ENCODE results near the gene HDAC4. TPM values are rescaled to one million over a fixed set of nuclear protein-coding genes. Genes with fewer than 3 reads are reported as not detected.

The HDAC4 gene
- total and polyA plus RNA-seq, 9 of the 15 experiments (the other 6 are each of a cell fraction or from before 2014, with no cell fraction given): 0.11 to 20.2 (median 4.0) TPM

DNA sequence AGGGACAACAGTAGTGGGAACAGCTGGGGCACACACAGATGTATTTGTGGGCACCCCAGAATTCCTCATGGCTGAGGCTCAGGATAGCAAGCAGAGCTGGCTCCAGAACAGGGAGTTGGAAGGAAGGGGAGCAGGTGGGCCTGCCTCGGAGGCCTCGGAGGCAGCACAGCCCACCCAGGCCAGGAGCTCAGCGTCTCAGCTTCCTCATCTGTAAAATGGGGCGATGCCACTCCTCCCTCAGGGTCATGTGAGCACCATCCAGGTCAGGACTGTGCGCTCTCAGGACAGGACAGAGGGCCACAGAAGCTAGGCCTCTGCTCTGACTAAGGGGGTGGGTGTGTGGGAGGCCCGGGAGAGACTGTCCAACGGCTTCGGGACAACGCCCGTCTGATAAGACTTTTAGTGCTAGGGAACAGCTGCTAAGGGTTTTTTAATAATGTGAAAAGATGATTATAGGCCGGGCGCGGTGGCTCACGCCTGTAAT is 106.2 kb downstream of the HDAC4 start (continued):
- TF ChIP-seq CBX8 (IDR thresholded peaks at IDR 0.05; ENCODE audit: borderline replicate concordance, extremely low read depth, low read depth, low read length, poor library complexity, severe bottlenecking) (no peak), ADNP (tag; IDR thresholded peaks at IDR 0.05) (peak; percentile 98), HDAC6 (IDR thresholded peaks at IDR 0.05; ENCODE audit: low read depth, low read length) (no peak), ATF7 (IDR thresholded peaks at IDR 0.05) (peak; percentile 27; the same call in 1 of the 2 replicates), ATF1 (CRISPR knock-in tag; IDR thresholded peaks at IDR 0.05) (no peak), ATF1 (tag; IDR thresholded peaks at IDR 0.05) (no peak), L3MBTL2 (IDR thresholded peaks at IDR 0.05) (peak; percentile 24; the same call in 1 of the 2 replicates), TEAD4 (IDR thresholded peaks at IDR 0.05; ENCODE audit: low read length) (no peak), TEAD4 (CRISPR knock-in tag; IDR thresholded peaks at IDR 0.05; ENCODE audit: borderline replicate concordance) (no peak), NCOR1 (IDR thresholded peaks at IDR 0.05) (peak; percentile 32; the same call in 1 of the 2 replicates), ZBTB7A (IDR thresholded peaks at IDR 0.05; ENCODE audit: borderline replicate concordance, control insufficient read depth, low read depth, low read length) (no peak), ZNF444 (CRISPR knock-in tag; IDR thresholded peaks at IDR 0.05) (no peak), ZNF668 (CRISPR knock-in tag; IDR thresholded peaks at IDR 0.05) (no peak), ELF1 (tag; IDR thresholded peaks at IDR 0.05) (no peak), ZFX (CRISPR knock-in tag; IDR thresholded peaks at IDR 0.05) (peak; percentile 91), CTBP1 (IDR thresholded peaks at IDR 0.05; ENCODE audit: borderline replicate concordance) (peak; percentile 8; the same call in 1 of the 2 replicates)
- TF ChIP-seq, protein P1, sequence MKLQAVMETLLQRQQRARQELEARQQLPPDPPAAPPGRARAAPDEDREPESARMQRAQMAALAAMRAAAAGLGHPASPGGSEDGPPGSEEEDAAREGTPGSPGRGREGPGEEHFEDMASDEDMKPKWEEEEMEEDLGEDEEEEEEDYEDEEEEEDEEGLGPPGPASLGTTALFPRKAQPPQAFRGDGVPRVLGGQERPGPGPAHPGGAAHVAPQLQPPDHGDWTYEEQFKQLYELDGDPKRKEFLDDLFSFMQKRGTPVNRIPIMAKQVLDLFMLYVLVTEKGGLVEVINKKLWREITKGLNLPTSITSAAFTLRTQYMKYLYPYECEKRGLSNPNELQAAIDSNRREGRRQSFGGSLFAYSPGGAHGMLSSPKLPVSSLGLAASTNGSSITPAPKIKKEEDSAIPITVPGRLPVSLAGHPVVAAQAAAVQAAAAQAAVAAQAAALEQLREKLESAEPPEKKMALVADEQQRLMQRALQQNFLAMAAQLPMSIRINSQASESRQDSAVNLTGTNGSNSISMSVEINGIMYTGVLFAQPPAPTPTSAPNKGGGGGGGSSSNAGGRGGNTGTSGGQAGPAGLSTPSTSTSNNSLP (IDR thresholded peaks at IDR 0.05; ENCODE audit: borderline replicate concordance, low read depth, low read length): no peak
- TF ChIP-seq, protein P2, sequence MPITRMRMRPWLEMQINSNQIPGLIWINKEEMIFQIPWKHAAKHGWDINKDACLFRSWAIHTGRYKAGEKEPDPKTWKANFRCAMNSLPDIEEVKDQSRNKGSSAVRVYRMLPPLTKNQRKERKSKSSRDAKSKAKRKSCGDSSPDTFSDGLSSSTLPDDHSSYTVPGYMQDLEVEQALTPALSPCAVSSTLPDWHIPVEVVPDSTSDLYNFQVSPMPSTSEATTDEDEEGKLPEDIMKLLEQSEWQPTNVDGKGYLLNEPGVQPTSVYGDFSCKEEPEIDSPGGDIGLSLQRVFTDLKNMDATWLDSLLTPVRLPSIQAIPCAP (CRISPR knock-in tag; IDR thresholded peaks at IDR 0.05; ENCODE audit: borderline replicate concordance): no peak
- TF ChIP-seq, protein P3, sequence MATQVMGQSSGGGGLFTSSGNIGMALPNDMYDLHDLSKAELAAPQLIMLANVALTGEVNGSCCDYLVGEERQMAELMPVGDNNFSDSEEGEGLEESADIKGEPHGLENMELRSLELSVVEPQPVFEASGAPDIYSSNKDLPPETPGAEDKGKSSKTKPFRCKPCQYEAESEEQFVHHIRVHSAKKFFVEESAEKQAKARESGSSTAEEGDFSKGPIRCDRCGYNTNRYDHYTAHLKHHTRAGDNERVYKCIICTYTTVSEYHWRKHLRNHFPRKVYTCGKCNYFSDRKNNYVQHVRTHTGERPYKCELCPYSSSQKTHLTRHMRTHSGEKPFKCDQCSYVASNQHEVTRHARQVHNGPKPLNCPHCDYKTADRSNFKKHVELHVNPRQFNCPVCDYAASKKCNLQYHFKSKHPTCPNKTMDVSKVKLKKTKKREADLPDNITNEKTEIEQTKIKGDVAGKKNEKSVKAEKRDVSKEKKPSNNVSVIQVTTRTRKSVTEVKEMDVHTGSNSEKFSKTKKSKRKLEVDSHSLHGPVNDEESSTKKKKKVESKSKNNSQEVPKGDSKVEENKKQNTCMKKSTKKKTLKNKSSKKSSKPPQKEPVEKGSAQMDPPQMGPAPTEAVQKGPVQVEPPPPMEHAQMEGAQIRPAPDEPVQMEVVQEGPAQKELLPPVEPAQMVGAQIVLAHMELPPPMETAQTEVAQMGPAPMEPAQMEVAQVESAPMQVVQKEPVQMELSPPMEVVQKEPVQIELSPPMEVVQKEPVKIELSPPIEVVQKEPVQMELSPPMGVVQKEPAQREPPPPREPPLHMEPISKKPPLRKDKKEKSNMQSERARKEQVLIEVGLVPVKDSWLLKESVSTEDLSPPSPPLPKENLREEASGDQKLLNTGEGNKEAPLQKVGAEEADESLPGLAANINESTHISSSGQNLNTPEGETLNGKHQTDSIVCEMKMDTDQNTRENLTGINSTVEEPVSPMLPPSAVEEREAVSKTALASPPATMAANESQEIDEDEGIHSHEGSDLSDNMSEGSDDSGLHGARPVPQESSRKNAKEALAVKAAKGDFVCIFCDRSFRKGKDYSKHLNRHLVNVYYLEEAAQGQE (IDR thresholded peaks at IDR 0.05; ENCODE audit: borderline replicate concordance): no peak
- TF ChIP-seq, protein P3 (CRISPR knock-in tag; IDR thresholded peaks at IDR 0.05; ENCODE audit: low read depth): no peak
